NCI-H2227 treated with DMSO at 0.1 percent for 48 hours (cell line): Measurements from ENCODE around the gene TMEM260.
A peak's percentile ranks its signal among the peaks of the same experiment; 100 is the strongest.

ENCODE experiments used
- DNase-seq: peaks from one replicate; lab custom pipeline; 2025; lab: John Stamatoyannopoulos, UW

TMEM260 gene

GRCh38 chr14:56579345-56580220, at the start of gene TMEM260:
TMEM260 (plus strand) TSS chr14:56579798; CDS start chr14:56579915, 117 bp downstream.
- peak; percentile 76 for DNase-seq

GRCh38 chr14:56532546-56532945, 47.1 kb upstream of the TMEM260 start:
- no peak for DNase-seq

GRCh38 chr14:56534656-56535055, 44.9 kb upstream of the TMEM260 start:
- no peak for DNase-seq

GRCh38 chr14:56539862-56540261, 39.7 kb upstream of the TMEM260 start:
- DNase-seq = no peak

GRCh38 chr14:56543436-56543835, 36.2 kb upstream of the TMEM260 start:
- no peak for DNase-seq

GRCh38 chr14:56549721-56550120, 29.9 kb upstream of the TMEM260 start:
- no peak for DNase-seq

GRCh38 chr14:56552615-56553014, 27.0 kb upstream of the TMEM260 start:
- no peak for DNase-seq

- DNase-seq = no peak
Observed at GRCh38 chr14:56554301-56554700, 25.3 kb upstream of the TMEM260 start.

- DNase-seq = peak; percentile 40
Observed at GRCh38 chr14:56555921-56556570, 23.6 kb upstream of the TMEM260 start.

- no peak for DNase-seq
Observed at GRCh38 chr14:56559182-56559581, 20.4 kb upstream of the TMEM260 start.

GRCh38 chr14:56561606-56562005, 18.0 kb upstream of the TMEM260 start:
- DNase-seq = no peak

- no peak for DNase-seq
Observed at GRCh38 chr14:56562883-56563282, 16.7 kb upstream of the TMEM260 start.

GRCh38 chr14:56569174-56569573, 10.4 kb upstream of the TMEM260 start:
- DNase-seq = no peak

GRCh38 chr14:56570295-56570694, 9.3 kb upstream of the TMEM260 start:
- DNase-seq = no peak

GRCh38 chr14:56580221-56580711, 668 bp downstream of the TMEM260 start:
- DNase-seq = no peak

GRCh38 chr14:56581041-56581727, 1.6 kb downstream of the TMEM260 start:
- no peak for DNase-seq

GRCh38 chr14:56585461-56586084, 6.0 kb downstream of the TMEM260 start:
- no peak for DNase-seq

- DNase-seq = no peak
Observed at GRCh38 chr14:56587701-56588100, 8.1 kb downstream of the TMEM260 start.

- peak; percentile 45 for DNase-seq
Observed at GRCh38 chr14:56590535-56590960, 10.9 kb downstream of the TMEM260 start.

GRCh38 chr14:56592746-56593544, 13.3 kb downstream of the TMEM260 start:
- no peak for DNase-seq

GRCh38 chr14:56594428-56594827, 14.8 kb downstream of the TMEM260 start:
- no peak for DNase-seq
